ENCODE data around the gene PPM1M.

Gene PPM1M

GRCh38 chr3:52208556-52208955, 37.0 kb upstream of the PPM1M start:
- H3K4me3 ChIP-seq (ENCODE audit: low read depth, low read length): no peak overlapping the region
- no peak for DNase-seq (ENCODE audit: low read depth)
- TF ChIP-seq CTCF (IDR thresholded peaks at IDR 0.05; ENCODE audit: insufficient read depth, low read depth, low read length, missing control alignments): no peak

GRCh38 chr3:52210037-52210436, 35.5 kb upstream of the PPM1M start:
- no peak for TF ChIP-seq CTCF (IDR thresholded peaks at IDR 0.05; ENCODE audit: insufficient read depth, low read depth, low read length, missing control alignments)
- DNase-seq (ENCODE audit: low read depth): no peak

GRCh38 chr3:52210550-52211046, 35.0 kb upstream of the PPM1M start:
- no peak for TF ChIP-seq CTCF (IDR thresholded peaks at IDR 0.05; ENCODE audit: insufficient read depth, low read depth, low read length, missing control alignments)
- no peak for DNase-seq (ENCODE audit: low read depth)

More at GRCh38 chr3:52210037-52210436, 35.5 kb upstream of the PPM1M start:
- no peak overlapping the region for H3K4me3 ChIP-seq (ENCODE audit: low read depth, low read length)

GRCh38 chr3:52211268-52211891, 34.2 kb upstream of the PPM1M start:
- H3K4me3 ChIP-seq (ENCODE audit: low read depth, low read length): no peak overlapping the region
- DNase-seq (ENCODE audit: low read depth): no peak
- no peak for TF ChIP-seq CTCF (IDR thresholded peaks at IDR 0.05; ENCODE audit: insufficient read depth, low read depth, low read length, missing control alignments)

More at GRCh38 chr3:52210550-52211046, 35.0 kb upstream of the PPM1M start:
- no peak overlapping the region for H3K4me3 ChIP-seq (ENCODE audit: low read depth, low read length)

- DNase-seq (ENCODE audit: low read depth): no peak
- TF ChIP-seq CTCF (IDR thresholded peaks at IDR 0.05; ENCODE audit: insufficient read depth, low read depth, low read length, missing control alignments): no peak
These were observed 32.6 kb upstream of the PPM1M start for GRCh38 chr3:52213005-52213404.

GRCh38 chr3:52213901-52214300, 31.7 kb upstream of the PPM1M start:
- no peak overlapping the region for H3K4me3 ChIP-seq (ENCODE audit: low read depth, low read length)
- TF ChIP-seq CTCF (IDR thresholded peaks at IDR 0.05; ENCODE audit: insufficient read depth, low read depth, low read length, missing control alignments): no peak
- no peak for DNase-seq (ENCODE audit: low read depth)

More at GRCh38 chr3:52213005-52213404, 32.6 kb upstream of the PPM1M start:
- no peak overlapping the region for H3K4me3 ChIP-seq (ENCODE audit: low read depth, low read length)

- no peak overlapping the region for H3K4me3 ChIP-seq (ENCODE audit: low read depth, low read length)
- TF ChIP-seq CTCF (IDR thresholded peaks at IDR 0.05; ENCODE audit: insufficient read depth, low read depth, low read length, missing control alignments): no peak
- DNase-seq (ENCODE audit: low read depth): no peak
These were observed 30.2 kb upstream of the PPM1M start for GRCh38 chr3:52215351-52215750.

Data from GM12865 (cell line).